ENCODE data around the gene MTHFD2L. TPM values are rescaled to one million over a fixed set of nuclear protein-coding genes. Genes with fewer than 3 reads are reported as not detected.
A peak's percentile ranks its signal among the peaks of the same experiment; 100 is the strongest.

The MTHFD2L gene
- total RNA-seq, 1 donor from 2014 or later, result 24.7 TPM

GRCh38 chr4:74237425-74237966 is 79.6 kb downstream of the MTHFD2L start:
- DNase-seq (ENCODE audit: low read depth, low spot score), result no peak

- DNase-seq (ENCODE audit: low read depth, low spot score), result no peak
These were observed 86.1 kb downstream of the MTHFD2L start for GRCh38 chr4:74244049-74244448.

DNA sequence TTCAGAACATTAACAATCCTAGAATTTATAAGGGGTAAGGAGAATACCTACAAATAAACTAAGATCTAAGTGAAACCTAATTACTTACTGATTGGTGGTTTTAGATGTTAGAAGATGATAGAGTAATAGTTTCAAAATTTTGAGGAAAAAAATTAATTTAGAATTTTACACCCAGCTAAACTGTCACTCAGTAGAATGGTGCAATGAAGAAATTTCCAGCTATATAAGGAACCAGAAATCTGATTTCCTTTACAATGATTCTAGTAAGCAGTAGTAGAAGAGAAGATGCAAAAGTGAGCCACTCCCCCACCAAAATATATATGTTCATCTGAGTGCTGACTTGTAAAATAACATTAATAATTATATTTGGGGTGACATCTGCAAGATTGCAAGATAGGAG is 95.0 kb downstream of the MTHFD2L start:
- no peak for DNase-seq (ENCODE audit: low read depth, low spot score)

DNA sequence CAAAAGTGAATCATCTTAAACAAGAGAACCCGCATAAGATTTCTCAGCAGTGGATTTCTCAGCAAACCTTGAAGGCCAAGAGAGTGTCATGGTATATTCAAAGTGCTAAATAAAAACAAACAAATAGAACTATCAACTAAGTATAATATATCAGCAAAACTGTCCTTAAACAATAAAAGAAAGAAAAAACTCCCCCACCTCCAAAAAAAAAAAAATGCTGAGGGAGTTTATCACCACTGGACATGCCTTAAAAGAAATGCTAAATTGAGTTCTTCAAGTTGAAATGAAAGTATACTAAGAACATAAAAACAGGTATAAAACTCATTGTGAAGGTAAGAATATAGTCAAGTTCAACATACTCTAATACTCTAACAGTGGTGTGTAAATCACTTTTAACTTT is 96.5 kb downstream of the MTHFD2L start:
- no peak for DNase-seq (ENCODE audit: low read depth, low spot score)

- no peak for DNase-seq (ENCODE audit: low read depth, low spot score)
These were observed 97.2 kb downstream of the MTHFD2L start for GRCh38 chr4:74255096-74255495.

GRCh38 chr4:74258963-74259362 is 101.0 kb downstream of the MTHFD2L start:
- DNase-seq (ENCODE audit: low read depth, low spot score), result peak; percentile 57

DNA sequence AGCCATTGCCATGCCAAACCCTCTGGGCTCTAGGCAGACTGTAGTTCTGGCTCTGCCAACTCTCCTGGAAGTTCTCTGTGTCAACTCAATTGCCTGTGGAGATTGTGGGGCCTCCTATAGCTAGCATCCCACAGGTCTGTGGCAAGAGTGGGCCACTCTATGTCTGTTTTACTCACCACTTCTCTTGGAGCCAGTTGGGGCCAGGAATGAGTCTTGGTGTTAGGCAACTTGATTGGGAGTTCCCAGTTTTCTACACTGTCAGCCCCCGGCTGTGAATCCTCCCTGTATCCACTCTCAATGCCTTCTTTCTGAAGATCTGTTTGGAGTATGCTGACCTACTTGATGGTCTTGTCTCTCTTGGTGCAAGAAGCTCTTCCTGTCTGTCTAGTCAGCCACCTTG is 102.1 kb downstream of the MTHFD2L start:
- DNase-seq (ENCODE audit: low read depth, low spot score), result no peak

- no peak for DNase-seq (ENCODE audit: low read depth, low spot score)
These were observed 104.6 kb downstream of the MTHFD2L start for GRCh38 chr4:74262522-74262921.

DNA sequence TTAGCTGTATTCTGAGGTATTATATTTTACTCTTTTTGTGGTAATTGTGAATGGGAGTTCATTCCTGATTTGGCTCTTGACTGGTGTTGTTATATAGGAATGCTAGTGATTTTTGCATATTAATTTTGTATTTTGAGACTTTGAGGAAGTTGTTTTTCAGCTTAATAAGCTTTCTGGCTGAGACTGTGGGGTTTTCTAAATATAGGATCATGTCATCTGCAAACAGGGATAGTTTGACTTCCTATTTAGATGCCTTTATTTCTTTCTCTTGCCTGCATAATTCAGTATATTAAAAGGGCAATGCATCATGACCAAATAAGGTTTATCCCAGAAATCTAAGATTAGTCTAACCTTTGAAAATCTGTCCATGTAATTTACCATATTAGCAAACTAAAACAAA is 105.6 kb downstream of the MTHFD2L start:
- DNase-seq (ENCODE audit: low read depth, low spot score), result no peak

- DNase-seq (ENCODE audit: low read depth, low spot score), result no peak
These were observed 108.2 kb downstream of the MTHFD2L start for GRCh38 chr4:74266081-74266480.

GRCh38 chr4:74267998-74268606 is 110.2 kb downstream of the MTHFD2L start:
- no peak for DNase-seq (ENCODE audit: low read depth, low spot score)

GRCh38 chr4:74268643-74269042 is 110.7 kb downstream of the MTHFD2L start:
- DNase-seq (ENCODE audit: low read depth, low spot score), result no peak

DNA sequence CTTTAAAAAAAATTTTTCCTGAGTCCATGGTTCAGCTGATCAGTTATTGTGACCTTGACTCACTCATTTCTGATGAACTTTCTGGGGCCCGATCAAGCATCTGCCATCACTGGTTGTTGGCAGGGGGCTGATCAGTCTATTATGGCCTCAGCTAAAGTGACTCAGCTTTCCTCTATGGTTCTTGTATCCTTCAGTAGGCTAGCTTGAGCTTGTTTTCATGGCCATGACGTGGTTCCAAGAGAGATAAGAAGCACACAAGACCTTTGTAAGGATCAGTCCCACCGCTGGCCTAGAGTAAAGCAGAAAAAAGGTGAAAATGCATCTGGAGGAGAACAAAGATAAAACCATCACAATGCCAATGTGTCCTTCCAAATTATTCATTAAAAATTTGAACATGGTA is 120.6 kb downstream of the MTHFD2L start:
- no peak for DNase-seq (ENCODE audit: low read depth, low spot score)

DNA sequence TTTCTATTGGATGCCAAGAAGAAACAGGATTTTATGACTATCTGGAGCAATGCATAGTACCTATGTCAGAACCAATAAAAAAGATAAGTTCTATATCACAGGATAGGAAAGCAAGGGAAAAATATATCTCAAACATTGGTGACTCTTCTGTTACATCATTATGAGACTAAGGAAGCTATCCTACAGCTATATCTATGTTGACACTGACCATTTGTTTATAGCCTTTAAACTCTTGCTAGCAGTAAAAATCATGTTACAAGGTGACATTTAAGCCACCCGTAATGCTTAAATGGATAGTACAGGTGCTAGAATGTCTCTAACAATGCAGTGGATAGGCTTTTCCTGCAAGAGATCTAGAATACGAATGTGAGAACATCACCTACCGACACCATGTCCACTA is 121.8 kb downstream of the MTHFD2L start:
- DNase-seq (ENCODE audit: low read depth, low spot score), result no peak

- DNase-seq (ENCODE audit: low read depth, low spot score), result no peak
These were observed 125.0 kb downstream of the MTHFD2L start for GRCh38 chr4:74282926-74283325.

- no peak for DNase-seq (ENCODE audit: low read depth, low spot score)
These were observed 125.7 kb downstream of the MTHFD2L start for GRCh38 chr4:74283614-74284013.

GRCh38 chr4:74284053-74284452 is 126.1 kb downstream of the MTHFD2L start:
- no peak for DNase-seq (ENCODE audit: low read depth, low spot score)

DNA sequence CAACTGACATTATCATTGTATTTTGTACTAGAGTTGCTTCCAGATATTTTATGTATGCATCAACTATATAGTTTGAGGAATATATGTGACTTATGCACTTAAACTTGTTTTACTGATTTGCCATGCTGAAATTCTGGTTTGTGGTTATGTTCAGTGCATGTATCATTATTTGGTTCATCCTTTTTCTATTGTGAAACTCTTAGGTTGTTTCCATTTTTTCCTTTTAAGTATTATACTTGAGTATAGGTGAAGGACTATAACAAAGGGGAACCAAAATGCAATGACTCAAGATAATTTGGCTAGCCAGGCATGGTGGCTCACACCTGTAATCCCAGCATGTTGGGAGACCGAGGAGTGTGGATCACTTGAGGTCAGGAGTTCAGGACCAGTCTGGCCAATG is 129.2 kb downstream of the MTHFD2L start:
- DNase-seq (ENCODE audit: low read depth, low spot score), result no peak

DNA sequence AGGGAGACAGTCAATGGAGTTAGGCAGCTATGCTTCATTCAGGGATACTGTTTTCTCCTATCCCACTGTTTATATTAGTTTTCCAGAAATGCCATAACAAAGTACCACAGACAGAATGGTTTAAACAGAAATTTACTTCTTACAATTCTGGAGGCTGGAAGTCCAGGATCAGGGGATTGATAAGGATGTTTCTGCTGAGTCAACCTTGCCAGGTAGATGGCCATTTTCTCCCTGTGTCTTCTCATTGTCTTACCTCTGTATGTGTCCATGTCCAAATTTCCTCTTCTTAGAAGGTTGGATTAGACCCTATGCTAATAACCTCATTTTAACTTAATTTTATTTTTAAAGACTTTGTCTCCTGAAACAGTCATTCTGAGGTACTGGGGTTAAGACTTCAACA is 129.9 kb downstream of the MTHFD2L start:
- no peak for DNase-seq (ENCODE audit: low read depth, low spot score)

- no peak for DNase-seq (ENCODE audit: low read depth, low spot score)
These were observed 133.6 kb downstream of the MTHFD2L start for GRCh38 chr4:74291471-74291870.

DNA sequence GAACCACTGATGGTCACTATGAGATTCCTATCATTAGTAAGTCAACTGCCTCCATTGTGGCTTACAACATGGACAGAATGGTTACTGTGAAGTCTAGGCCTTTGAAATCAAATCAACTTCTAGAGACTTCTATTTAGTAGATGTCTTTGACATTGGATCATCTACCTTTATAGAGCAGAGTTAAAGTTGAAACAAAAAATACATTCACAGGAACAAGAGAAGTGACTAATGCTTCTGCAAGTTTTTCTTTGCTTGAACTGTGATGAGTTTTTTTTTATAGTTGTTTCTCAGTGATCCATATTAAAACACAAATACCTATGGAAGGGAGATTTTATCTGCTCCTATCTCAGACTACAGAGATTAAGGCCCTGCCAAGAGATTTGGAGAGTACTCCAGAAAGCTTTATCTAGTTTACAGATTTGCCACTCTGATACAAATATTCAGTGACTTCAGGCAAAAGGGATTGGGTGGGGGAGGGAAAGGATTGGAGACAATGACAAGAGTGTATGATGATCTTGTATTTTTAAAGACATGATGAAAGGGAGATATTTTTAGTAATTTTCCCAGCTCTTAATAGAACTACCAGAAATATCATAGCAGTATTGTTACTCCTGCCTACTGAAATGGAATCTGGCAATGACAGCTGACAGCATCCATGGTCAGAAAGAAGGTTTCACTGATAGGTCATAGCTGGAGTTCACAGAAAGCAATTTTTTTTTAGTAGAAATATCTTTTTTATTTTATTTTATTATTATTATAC is 134.4 kb downstream of the MTHFD2L start:
- no peak for DNase-seq (ENCODE audit: low read depth, low spot score)

GRCh38 chr4:74293558-74293957 is 135.6 kb downstream of the MTHFD2L start:
- DNase-seq (ENCODE audit: low read depth, low spot score), result no peak

GRCh38 chr4:74294681-74295080 is 136.8 kb downstream of the MTHFD2L start:
- no peak for DNase-seq (ENCODE audit: low read depth, low spot score)

All from pulmonary artery endothelial cell (primary cell).